ENCODE data around the gene UPK3BL1. TPM values are rescaled to one million over a fixed set of nuclear protein-coding genes. Genes with fewer than 3 reads are reported as not detected.
"Not testable (repeated sequence)": the region's sequence is repeated elsewhere in the genome, so short reads cannot be mapped to it uniquely, and the experiment has no call there.

UPK3BL1 gene
- total and polyA plus RNA-seq, 2 of the 4 experiments (the other 2 are of a cell fraction) = 1.6 to 21.1 TPM

DNA sequence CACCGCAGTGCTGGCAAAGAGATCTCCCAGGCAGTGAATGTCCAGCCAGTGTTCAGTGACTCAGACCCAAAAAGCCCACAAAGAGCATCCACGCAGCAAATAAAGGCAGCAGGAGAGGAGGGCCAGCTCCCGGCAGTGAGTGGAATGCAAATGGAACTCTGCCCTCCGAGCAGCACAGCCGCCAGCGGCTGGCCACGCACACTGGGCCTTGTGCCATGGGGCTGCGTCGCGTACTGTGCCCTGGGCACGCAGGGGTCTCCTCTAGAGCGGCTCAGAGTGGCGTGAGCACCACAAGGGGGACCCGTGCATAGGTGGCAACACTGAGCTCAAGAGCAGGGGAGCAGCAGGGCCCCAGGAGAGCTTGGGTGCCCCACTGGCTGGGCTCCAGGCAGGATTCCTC lies 24.9 kb upstream of the UPK3BL1 start:
- H2BK20ac ChIP-seq (ENCODE audit: low read depth, low read length); H4K20me1 ChIP-seq (ENCODE audit: insufficient read depth, low read length); H3K9me1 ChIP-seq (ENCODE audit: insufficient read depth, low read length); H2BK120ac ChIP-seq (ENCODE audit: low read depth, low read length); DNase-seq; H3K4ac ChIP-seq (ENCODE audit: low read depth, low read length); ATAC-seq (ENCODE audit: low read depth); H3K79me1 ChIP-seq (ENCODE audit: low read depth in 1 of 2, low read length in 2 of 2); H3K23ac ChIP-seq (ENCODE audit: low read depth, low read length); H3K36me3 ChIP-seq (ENCODE audit: control insufficient read depth, insufficient read depth, low read length); intact Hi-C loops (cut with micrococcal nuclease); H2AK5ac ChIP-seq (ENCODE audit: low read depth, low read length); CTCF ChIA-PET; H2AK9ac ChIP-seq (replicated peaks; ENCODE audit: low read depth, low read length, poor library complexity); H3K27ac ChIP-seq (ENCODE audit: insufficient read depth, low read length); H3K9ac ChIP-seq (ENCODE audit: low read depth, low read length); H3K4me1 ChIP-seq (ENCODE audit: control insufficient read depth, insufficient read depth, low read length); H3K14ac ChIP-seq (replicated peaks; ENCODE audit: low read depth, low read length); BruUV-seq (replicated peaks); POLR2A ChIA-PET (ENCODE audit: unreplicated experiment); H3K56ac ChIP-seq (ENCODE audit: extremely low read depth, insufficient read depth, low read length); H3K18ac ChIP-seq (ENCODE audit: low read depth, low read length); H2AFZ ChIP-seq (replicated peaks; ENCODE audit: low read length, poor library complexity); H2BK15ac ChIP-seq (ENCODE audit: low read depth, low read length); dilution Hi-C loops (cut with HindIII; ENCODE audit: low sequenced_read_pairs, unreplicated experiment); H3K9me3 ChIP-seq (ENCODE audit: control insufficient read depth, insufficient read depth, low read length); H3K4me2 ChIP-seq (ENCODE audit: low read depth, low read length); H3K4me3 ChIP-seq (ENCODE audit: insufficient read depth, low read depth, low read length); H4K8ac ChIP-seq (ENCODE audit: low read depth in 2 of 2, low read length in 2 of 2); in situ Hi-C loops (cut with MboI; ENCODE audit: low sequenced_read_pairs); H3K27me3 ChIP-seq (ENCODE audit: control insufficient read depth, insufficient read depth, low read length); H4K5ac ChIP-seq (ENCODE audit: low read depth, low read length); H2BK5ac ChIP-seq (ENCODE audit: low read depth, low read length, poor library complexity, severe bottlenecking); H4K91ac ChIP-seq (ENCODE audit: insufficient read depth, low read depth, low read length): not testable (repeated sequence)
- no CpG with 5 or more reads among the region's 14 CpGs for WGBS, 2 experiments (ENCODE audit: extremely low coverage in 2 of 2, insufficient read length in 1 of 2)

DNA sequence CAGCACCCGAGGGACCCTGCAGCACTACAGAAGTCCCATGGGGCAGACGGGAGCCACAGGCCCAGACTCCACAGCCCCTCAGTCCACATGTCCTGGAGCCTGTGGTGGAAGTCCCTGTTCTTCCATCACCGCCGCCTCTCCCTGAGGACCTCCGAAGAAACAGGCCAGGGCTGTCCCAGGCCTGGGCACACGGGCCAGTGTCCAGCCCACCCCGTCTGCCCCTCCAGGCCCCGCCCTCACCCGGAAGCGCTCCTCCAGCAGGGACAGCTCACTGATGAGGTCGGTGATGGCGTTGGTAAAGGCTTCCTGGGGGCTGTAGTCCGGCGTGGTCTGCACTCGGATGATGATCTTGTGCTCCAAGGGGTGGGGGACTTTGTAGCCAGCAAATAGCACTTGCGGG lies 24.3 kb upstream of the UPK3BL1 start:
- H3K4ac ChIP-seq (ENCODE audit: low read depth, low read length); dilution Hi-C loops (cut with HindIII; ENCODE audit: low sequenced_read_pairs, unreplicated experiment); H3K9me3 ChIP-seq (ENCODE audit: control insufficient read depth, insufficient read depth, low read length); H2BK15ac ChIP-seq (ENCODE audit: low read depth, low read length); in situ Hi-C loops (cut with MboI; ENCODE audit: low sequenced_read_pairs); H3K4me3 ChIP-seq (ENCODE audit: insufficient read depth, low read depth, low read length); H4K5ac ChIP-seq (ENCODE audit: low read depth, low read length); H2AFZ ChIP-seq (replicated peaks; ENCODE audit: low read length, poor library complexity); H3K56ac ChIP-seq (ENCODE audit: extremely low read depth, insufficient read depth, low read length); BruUV-seq (replicated peaks); H3K4me2 ChIP-seq (ENCODE audit: low read depth, low read length); intact Hi-C loops (cut with micrococcal nuclease); H3K14ac ChIP-seq (replicated peaks; ENCODE audit: low read depth, low read length); DNase-seq; H2AK9ac ChIP-seq (replicated peaks; ENCODE audit: low read depth, low read length, poor library complexity); H3K18ac ChIP-seq (ENCODE audit: low read depth, low read length); H4K8ac ChIP-seq (ENCODE audit: low read depth in 2 of 2, low read length in 2 of 2); H4K91ac ChIP-seq (ENCODE audit: insufficient read depth, low read depth, low read length); H3K23ac ChIP-seq (ENCODE audit: low read depth, low read length); H3K27ac ChIP-seq (ENCODE audit: insufficient read depth, low read length); POLR2A ChIA-PET (ENCODE audit: unreplicated experiment); H3K4me1 ChIP-seq (ENCODE audit: control insufficient read depth, insufficient read depth, low read length); H3K9me1 ChIP-seq (ENCODE audit: insufficient read depth, low read length); H2AK5ac ChIP-seq (ENCODE audit: low read depth, low read length); H3K9ac ChIP-seq (ENCODE audit: low read depth, low read length); CTCF ChIA-PET; H2BK20ac ChIP-seq (ENCODE audit: low read depth, low read length); H3K79me1 ChIP-seq (ENCODE audit: low read depth in 1 of 2, low read length in 2 of 2); ATAC-seq (ENCODE audit: low read depth); H3K36me3 ChIP-seq (ENCODE audit: control insufficient read depth, insufficient read depth, low read length); H4K20me1 ChIP-seq (ENCODE audit: insufficient read depth, low read length); H2BK120ac ChIP-seq (ENCODE audit: low read depth, low read length); H3K27me3 ChIP-seq (ENCODE audit: control insufficient read depth, insufficient read depth, low read length); H2BK5ac ChIP-seq (ENCODE audit: low read depth, low read length, poor library complexity, severe bottlenecking): not testable (repeated sequence)
- no CpG with 5 or more reads among the region's 16 CpGs for WGBS, 2 experiments (ENCODE audit: extremely low coverage in 2 of 2, insufficient read length in 1 of 2)

All from IMR-90 (cell line).